Left colon (tissue), 2 donors: ENCODE data around the gene SRPK2. TPM values are rescaled to one million over a fixed set of nuclear protein-coding genes. Genes with fewer than 3 reads are reported as not detected.
A peak's percentile ranks its signal among the peaks of the same experiment; 100 is the strongest.

Source experiments
- ATAC-seq: fragments of 200-7000 bp; cut with Tn5 transposase; one replicate; pipeline ENCODE4 v1.9.1; 2020; ENCODE audit warnings: mild to moderate bottlenecking, moderate library complexity
- DNase-seq, 2 donors: peaks; one replicate each; pipeline ENCODE4 v3.0.0-alpha.2; 2020
- intact Hi-C, 2 donors: fragments of 100-400 bp; cut with DNase I in 1 of 2; cut with micrococcal nuclease in 1 of 2; formaldehyde crosslinking; loops; one replicate each; pipeline versions ENCODE4 v1.11.2 to v1.14.0; 2022; cut with DNase I, micrococcal nuclease
- total RNA-seq, 2 donors: library from RNA; stranded (reverse); fragmentation: NEBNext Ultra II Directional; extraction: Animal tissue kit (Norgen Biotek cat#: 25700); gene quantifications; one replicate each; pipeline ENCODE4 v1.2.1, GENCODE V29; 2021
- donor health status: DM: no; HTN: no; CAD: no.
- donor health status: DM: yes; HTN: yes; CAD: no.

The SRPK2 gene
- total RNA-seq, 2 donors from 2014 or later = 32.8 to 35.0 TPM

GRCh38 chr7:105185290-105186010 is 203.3 kb downstream of the SRPK2 start:
- no peak for DNase-seq
- intact Hi-C loops = no loop called here
- no peak for ATAC-seq

- no peak for DNase-seq
- no peak for ATAC-seq
- intact Hi-C loops = no loop called here
Measured at GRCh38 chr7:105180002-105180401, 208.7 kb downstream of the SRPK2 start.

GRCh38 chr7:105178928-105179541 is 209.7 kb downstream of the SRPK2 start:
- intact Hi-C loops = no loop called here
- ATAC-seq (no peak), DNase-seq (no peak)

DNA sequence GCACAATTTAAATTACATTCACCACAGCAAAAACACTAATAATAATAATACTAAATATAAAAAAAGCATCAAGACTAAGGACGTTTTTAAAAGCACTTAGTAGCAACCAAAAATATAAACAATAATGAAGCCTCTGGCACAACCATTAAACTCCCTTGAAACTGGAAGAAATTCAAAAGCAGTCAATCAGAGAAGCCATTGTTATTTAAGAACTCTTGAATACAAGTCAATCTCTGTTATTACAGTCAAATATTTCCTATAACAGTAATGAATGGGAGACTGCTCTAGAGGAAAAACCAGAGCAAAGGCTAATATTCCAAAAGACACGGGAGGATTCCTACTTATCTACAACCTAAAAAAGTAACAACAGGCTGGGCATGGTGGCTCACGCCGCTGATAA is 210.5 kb downstream of the SRPK2 start:
- intact Hi-C loops = no loop called here
- DNase-seq = no peak
- no peak for ATAC-seq

- DNase-seq (no peak), ATAC-seq (no peak)
- intact Hi-C loops = no loop called here
Measured at GRCh38 chr7:105177026-105177425, 211.7 kb downstream of the SRPK2 start.

DNA sequence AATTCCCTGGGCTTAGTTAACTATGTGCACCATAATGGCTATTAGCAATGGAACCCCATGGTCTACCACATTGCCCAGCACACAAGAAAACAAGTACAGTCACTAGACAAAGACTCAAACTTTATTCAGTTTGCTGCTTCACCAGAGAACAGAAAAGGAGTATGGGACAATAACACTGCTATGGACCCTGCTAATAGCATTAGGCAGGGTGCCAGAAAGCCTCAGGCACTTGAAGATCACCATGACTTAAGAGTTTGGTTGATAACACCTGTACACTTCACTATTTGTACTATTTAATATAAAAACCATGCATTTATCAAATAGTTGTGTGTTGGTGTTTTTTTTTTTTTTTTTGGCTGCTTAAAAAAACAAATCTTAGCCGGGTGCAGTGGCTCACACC is 215.1 kb downstream of the SRPK2 start:
- DNase-seq (no peak), ATAC-seq (no peak)
- intact Hi-C loops = no loop called here

DNA sequence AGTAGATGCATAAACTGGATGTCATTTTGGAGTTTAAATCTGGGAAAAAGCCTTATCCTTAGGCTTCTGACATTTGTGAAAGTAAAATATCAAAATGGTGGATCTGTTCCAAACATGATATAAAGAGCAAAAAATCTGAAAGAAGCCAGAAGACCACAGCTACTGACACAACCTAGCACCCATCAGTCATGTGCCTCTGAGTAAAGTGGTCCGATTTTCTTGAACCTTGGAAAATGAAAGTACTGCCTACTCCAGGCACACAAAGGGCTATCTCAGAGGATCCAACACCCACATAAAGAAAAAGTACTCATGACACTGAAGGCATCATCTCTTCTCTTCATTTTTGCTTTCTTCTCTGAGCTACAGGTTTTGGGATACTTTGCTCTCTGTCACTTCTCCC is 224.0 kb downstream of the SRPK2 start:
- no peak for DNase-seq
- no peak for ATAC-seq
- intact Hi-C loops = no loop called here

DNA sequence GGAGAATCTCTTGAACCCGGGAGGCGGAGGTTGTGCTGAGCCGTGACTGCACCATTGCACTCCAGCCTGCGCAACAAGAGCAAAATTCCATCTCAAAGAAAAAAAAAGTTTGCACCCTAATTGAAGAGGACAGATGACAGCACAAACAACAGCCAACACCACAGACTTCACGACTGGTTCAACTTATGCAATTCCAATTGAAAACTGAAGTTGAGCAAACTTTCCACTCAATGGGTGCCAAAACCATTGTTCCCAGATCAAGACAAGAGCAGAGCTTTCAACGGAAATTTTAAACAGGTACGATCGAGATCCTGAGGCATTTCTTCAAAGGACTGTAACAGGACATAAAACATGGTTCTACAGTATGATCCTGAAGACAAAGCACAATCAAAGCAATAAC is 225.0 kb downstream of the SRPK2 start:
- ATAC-seq (no peak), DNase-seq (no peak)
- intact Hi-C loops = no loop called here

DNA sequence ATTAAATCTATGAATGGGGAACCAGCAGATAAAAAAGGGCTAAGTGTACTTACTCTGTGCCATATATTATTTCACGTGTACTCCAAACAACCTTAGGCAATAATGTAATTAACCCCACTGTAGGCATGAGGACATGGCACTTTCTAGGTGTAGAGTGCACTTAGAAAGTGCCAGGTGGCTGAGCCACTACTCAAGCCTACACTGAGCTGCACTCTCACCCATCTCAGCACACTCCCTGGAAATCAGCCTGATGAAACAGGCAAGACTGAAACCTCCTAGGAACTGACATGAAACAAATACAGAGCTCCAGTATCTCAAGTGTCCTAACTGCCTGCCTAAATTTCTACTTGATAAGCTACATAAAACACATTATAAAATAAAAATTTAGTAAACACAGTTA is 227.4 kb downstream of the SRPK2 start:
- no peak for DNase-seq
- no peak for ATAC-seq
- intact Hi-C loops = no loop called here

DNA sequence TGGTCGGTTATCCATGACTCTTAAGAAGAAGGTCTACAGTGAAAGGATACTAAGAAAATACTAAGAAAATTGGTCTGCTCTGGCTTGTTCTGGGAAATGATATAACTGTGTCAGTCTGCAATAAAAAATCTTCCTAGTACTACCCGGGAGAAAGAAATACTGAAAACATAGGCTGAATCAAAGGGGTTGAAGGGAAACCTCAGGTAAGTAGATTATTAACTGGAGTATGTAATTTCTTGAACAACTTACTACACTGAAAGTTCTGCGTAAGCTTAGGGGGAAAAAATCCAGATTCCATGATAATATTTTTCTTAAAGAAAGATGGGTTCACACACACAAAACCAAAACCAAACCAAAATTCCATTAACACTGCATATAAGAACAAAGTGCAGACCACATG is 231.4 kb downstream of the SRPK2 start:
- ATAC-seq (no peak), DNase-seq (no peak)
- intact Hi-C loops = loop anchor here in 1 of 2 donors (10.0 kb wide), 1 partner anchor 278 kb away; no protein-coding TSS in a partner anchor

DNA sequence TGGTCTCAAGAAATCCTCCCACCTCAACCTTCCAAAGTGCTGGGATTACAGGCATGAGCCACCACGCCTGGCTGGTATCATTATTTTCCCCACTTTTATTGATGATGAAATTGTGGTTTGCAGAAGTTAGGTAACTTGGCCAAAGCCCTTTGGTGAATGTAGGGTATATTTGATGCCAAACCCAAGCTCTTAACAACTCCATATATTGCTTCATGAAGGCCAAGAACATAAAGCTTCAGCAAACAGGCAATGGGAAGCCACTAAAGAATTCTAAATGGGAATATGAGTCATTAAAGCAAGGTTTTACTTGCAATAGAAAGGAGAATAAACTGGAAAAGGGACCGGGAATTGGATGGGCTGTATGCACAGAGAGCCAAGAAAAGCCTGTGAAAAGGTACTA is 232.0 kb downstream of the SRPK2 start:
- intact Hi-C loops = loop anchor here in 1 of 2 donors (10.0 kb wide), 1 partner anchor 278 kb away; no protein-coding TSS in a partner anchor
- ATAC-seq (no peak), DNase-seq (no peak)

GRCh38 chr7:105154084-105154483 is 234.6 kb downstream of the SRPK2 start:
- ATAC-seq (no peak), DNase-seq (no peak)
- intact Hi-C loops = loop anchor here in 1 of 2 donors (10.0 kb wide), 1 partner anchor 281 kb away; no protein-coding TSS in a partner anchor

GRCh38 chr7:105153531-105153930 is 235.2 kb downstream of the SRPK2 start:
- no peak for ATAC-seq
- no peak for DNase-seq
- intact Hi-C loops = loop anchor here in 1 of 2 donors (10.0 kb wide), 1 partner anchor 281 kb away; no protein-coding TSS in a partner anchor

- ATAC-seq = no peak
- intact Hi-C loops = loop anchor here in 1 of 2 donors (10.0 kb wide), 1 partner anchor 284 kb away; no protein-coding TSS in a partner anchor
- DNase-seq = no peak
Measured at GRCh38 chr7:105151152-105151551, 237.6 kb downstream of the SRPK2 start.

- no peak for DNase-seq
- intact Hi-C loops = loop anchor here in 1 of 2 donors (10.0 kb wide), 1 partner anchor 285 kb away; no protein-coding TSS in a partner anchor
- no peak for ATAC-seq
Measured at GRCh38 chr7:105149827-105150226, 238.9 kb downstream of the SRPK2 start.

DNA sequence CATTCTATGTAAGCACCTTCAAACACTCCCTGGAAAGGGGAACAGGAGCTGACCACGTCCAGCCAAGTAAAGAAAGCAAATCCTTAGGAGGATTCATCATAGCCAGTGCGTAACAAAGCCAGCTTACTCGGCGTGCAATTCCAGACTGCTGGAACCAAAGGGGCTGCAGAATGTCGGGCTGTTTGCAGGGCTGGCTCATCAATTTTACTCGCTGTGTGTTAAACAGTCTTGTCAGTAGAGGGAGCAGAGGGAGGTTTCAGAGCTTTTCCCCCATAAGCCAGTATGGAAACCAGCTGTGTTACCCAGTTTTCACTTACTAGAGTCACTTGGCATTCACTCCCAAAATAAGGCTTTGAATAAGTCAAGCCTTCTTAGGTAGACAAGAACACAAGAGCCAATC is 247.7 kb downstream of the SRPK2 start:
- DNase-seq (no peak), ATAC-seq (peak; percentile 42)
- intact Hi-C loops = no loop called here

GRCh38 chr7:105139381-105139780 is 249.3 kb downstream of the SRPK2 start:
- intact Hi-C loops = no loop called here
- ATAC-seq (no peak), DNase-seq (no peak)

DNA sequence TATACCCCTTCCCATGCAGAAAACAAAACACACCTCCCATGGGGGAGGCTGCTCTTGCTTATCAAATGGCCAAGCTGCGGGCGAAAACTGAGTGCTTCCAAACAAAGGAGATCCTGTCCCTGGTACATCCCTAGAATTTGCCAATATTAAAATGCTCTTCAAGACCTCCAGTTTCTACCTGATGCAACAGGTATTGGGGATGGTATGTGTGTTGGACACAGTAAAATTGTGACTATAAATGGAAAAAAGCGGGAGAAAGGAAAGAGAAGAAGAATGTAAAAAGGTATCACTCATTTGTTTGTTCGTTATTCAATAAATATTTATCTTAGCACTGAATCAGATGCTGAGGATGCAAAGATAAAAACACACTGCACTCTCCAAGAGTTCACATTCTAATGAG is 250.8 kb downstream of the SRPK2 start:
- DNase-seq = no peak
- intact Hi-C loops = no loop called here
- no peak for ATAC-seq

GRCh38 chr7:105136221-105136620 is 252.5 kb downstream of the SRPK2 start:
- no peak for DNase-seq
- intact Hi-C loops = no loop called here
- ATAC-seq = no peak

GRCh38 chr7:105133986-105134655 is 254.6 kb downstream of the SRPK2 start:
- ATAC-seq = no peak
- no peak for DNase-seq
- intact Hi-C loops = no loop called here
